BE2C (cell line): ENCODE results near the gene USP16.

ENCODE experiments used
- DNase-seq: peaks from one replicate; pipeline ENCODE4 v3.0.0-alpha.2; 2020
- H3K27me3 ChIP-seq: fragments of 250-450 bp; sonication (Bioruptor Pico); 2 replicates; pipeline ENCODE4 v1.5.1; 2020; ENCODE audit warnings: mild to moderate bottlenecking
- H3K36me3 ChIP-seq: fragments of 250-450 bp; sonication (Bioruptor Pico); 2 replicates; pipeline ENCODE4 v1.5.1; 2020; ENCODE audit warnings: mild to moderate bottlenecking
- H3K4me1 ChIP-seq: fragments of 250-450 bp; sonication (Bioruptor Pico); 2 replicates; pipeline ENCODE4 v1.5.1; 2020
- H3K4me3 ChIP-seq: 2 replicates; pipeline ENCODE4 v1.5.1; 2011; ENCODE audit warnings: low read depth, low read length
- H3K9me3 ChIP-seq: fragments of 250-450 bp; sonication (Bioruptor Pico); 2 replicates; pipeline ENCODE4 v1.5.1; 2020
- TF ChIP-seq, protein P1 (sequence below): IDR thresholded peaks from 2 replicates; pipeline ENCODE4 v1.5.1; 2012; ENCODE audit warnings: mild to moderate bottlenecking, low read depth, low read length

The USP16 gene

DNA sequence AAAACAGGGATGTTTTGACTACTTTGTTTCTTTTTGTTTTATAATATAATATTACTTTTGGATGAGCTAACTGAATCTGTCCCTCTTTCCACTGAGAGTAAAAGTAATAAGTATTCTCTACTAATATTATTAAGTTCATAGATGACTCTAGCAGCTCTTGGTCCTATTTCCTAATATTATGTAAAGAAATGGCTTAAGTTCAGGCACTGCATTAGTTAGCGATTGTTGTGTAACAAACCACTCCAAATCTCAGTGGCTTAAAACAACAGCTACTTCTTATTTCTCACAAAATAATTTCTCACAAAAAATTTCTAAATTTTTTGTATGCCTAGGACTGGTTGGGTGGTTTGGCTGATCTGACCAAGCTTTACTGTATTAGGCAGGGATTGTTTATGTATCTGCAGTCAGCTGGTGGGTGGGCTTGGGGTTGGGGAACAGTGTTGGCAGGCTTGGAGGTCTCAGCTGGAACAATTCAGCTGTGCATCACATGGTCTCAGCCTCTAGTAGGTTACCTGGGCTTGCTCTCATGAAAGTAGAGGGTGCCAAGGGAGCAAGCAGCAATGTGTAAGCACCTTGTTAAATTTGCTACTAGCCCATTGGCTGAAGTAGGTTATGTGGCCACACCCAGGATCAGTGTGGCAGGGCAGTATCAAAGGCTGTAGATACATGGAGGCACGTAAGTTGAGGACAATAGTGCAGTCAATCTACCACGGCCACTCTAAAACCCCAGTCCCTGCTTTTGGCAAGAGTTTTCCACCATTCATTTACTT, 57.8 kb downstream of the USP16 start:
- H3K4me3 ChIP-seq: no peak overlapping the region

DNA sequence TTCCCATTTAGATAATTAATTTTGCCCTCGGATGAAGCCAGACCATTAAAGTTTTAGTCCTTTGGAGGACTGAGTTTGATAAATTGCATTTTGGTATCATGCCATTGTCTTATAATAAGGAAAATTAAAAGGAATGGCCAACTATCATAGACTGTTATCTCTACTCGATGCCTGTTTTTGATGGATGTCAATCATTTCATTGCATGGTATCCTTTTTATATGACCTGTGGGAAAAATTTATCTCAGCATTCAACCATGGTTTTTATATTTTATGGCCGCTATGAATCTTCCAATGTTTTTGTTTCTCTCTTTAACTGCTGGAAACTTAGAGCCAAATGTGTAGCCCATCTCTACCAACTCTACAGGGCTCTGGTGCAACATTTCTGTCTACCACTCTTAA, 58.8 kb downstream of the USP16 start:
- Histone ChIP-seq H3K27me3 (peaks cover 42% of the 10 kb centered on the region), H3K36me3 (no peaks in the 10 kb centered on the region), H3K9me3 (no peaks in the 10 kb centered on the region), H3K4me1 (peaks cover 12% of the 10 kb centered on the region), H3K4me3 (no peak overlapping the region)
- DNase-seq: no peak
- TF ChIP-seq, protein P1, sequence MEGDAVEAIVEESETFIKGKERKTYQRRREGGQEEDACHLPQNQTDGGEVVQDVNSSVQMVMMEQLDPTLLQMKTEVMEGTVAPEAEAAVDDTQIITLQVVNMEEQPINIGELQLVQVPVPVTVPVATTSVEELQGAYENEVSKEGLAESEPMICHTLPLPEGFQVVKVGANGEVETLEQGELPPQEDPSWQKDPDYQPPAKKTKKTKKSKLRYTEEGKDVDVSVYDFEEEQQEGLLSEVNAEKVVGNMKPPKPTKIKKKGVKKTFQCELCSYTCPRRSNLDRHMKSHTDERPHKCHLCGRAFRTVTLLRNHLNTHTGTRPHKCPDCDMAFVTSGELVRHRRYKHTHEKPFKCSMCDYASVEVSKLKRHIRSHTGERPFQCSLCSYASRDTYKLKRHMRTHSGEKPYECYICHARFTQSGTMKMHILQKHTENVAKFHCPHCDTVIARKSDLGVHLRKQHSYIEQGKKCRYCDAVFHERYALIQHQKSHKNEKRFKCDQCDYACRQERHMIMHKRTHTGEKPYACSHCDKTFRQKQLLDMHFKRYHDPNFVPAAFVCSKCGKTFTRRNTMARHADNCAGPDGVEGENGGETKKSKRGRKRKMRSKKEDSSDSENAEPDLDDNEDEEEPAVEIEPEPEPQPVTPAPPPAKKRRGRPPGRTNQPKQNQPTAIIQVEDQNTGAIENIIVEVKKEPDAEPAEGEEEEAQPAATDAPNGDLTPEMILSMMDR: no peak

More for the DNA sequence above, 57.8 kb downstream of the USP16 start:
- peaks cover 37% of the 10 kb centered on the region for H3K27me3 ChIP-seq
- no peak for DNase-seq
- TF ChIP-seq, protein P1: no peak
- H3K9me3 ChIP-seq: no peaks in the 10 kb centered on the region
- peaks cover 12% of the 10 kb centered on the region for H3K4me1 ChIP-seq
- no peaks in the 10 kb centered on the region for H3K36me3 ChIP-seq

DNA sequence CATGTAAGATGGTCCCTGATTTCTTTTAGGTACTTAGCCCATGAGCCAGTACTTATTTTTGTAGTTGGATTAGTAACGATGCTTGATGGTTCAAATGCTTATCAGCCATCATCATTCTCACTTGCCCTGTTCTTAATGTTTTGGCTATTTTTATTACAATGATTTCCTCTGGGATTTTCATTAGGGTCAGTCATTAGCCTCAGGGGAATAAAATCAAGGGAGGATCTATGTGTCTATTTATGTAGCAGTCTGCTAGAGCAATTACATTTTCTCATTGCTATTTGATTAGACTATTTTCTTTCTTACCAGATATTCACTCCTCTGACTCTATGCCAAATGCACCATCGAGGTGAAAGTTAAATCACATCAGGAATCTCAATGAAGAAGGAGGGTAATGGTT, 59.9 kb downstream of the USP16 start:
- DNase-seq: no peak
- no peaks in the 10 kb centered on the region for H3K9me3 ChIP-seq
- TF ChIP-seq, protein P1: no peak
- H3K4me3 ChIP-seq: no peak overlapping the region
- H3K4me1 ChIP-seq: peaks cover 12% of the 10 kb centered on the region
- no peaks in the 10 kb centered on the region for H3K36me3 ChIP-seq
- peaks cover 48% of the 10 kb centered on the region for H3K27me3 ChIP-seq

DNA sequence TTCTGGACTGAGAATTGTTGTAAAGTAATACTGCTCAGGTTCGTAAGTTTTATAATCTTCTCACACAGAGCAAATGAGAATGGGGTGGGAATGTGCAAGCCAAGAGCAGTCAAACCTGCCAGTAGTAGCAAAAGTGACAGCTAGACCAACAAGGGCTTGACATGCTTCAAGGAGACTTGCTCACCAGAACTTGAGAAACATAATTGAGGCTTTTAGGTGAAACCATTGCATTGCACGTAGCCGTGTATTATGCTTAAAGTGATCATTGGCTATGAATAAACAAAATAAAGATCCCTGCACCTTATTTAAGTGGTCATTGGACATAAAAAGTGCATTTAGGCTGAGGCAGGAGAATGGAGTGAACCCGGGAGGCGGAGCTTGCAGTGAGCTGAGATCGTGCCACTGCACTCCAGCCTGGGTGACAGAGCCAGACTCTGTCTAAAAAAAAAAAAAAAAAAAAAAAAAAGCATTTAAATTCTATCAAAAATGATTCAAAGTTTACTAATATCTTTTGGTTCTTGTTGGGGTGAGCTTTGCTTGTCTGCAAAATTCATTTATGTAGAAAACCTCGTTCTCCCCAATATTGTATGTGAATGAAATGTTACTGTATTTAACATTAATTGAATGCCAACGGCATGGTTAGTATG, 60.8 kb downstream of the USP16 start:
- peaks cover 51% of the 10 kb centered on the region for H3K27me3 ChIP-seq
- no peak overlapping the region for H3K4me3 ChIP-seq
- TF ChIP-seq, protein P1: no peak
- H3K36me3 ChIP-seq: no peaks in the 10 kb centered on the region
- H3K4me1 ChIP-seq: peaks cover 12% of the 10 kb centered on the region
- no peak for DNase-seq
- no peaks in the 10 kb centered on the region for H3K9me3 ChIP-seq

DNA sequence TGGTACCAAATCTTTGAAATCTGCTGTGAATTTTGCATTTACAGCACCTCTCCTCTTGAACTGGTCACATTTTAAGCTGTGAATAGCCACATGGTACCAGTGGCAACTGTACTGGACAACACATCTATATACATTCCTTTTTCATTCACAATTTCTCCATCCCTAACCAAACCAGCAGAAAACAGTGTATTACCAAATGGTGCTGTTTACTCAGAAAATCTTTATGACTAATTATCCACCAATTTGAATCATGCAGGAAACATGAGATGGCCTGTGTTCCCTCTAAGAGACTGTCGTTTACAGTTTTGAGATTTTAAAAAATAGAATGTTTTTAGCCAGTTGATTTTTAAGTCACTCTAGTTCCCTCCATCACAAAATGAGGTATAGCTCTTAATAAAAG, 66.6 kb downstream of the USP16 start:
- H3K27me3 ChIP-seq: peaks cover 41% of the 10 kb centered on the region
- DNase-seq: no peak

More for the DNA sequence above, 66.6 kb downstream of the USP16 start:
- Histone ChIP-seq H3K9me3 (no peaks in the 10 kb centered on the region), H3K4me1 (no peaks in the 10 kb centered on the region), H3K4me3 (no peak overlapping the region), H3K36me3 (no peaks in the 10 kb centered on the region)
- TF ChIP-seq, protein P1: no peak
